ENCODE results near the gene SCGB1C2. TPM values are rescaled to one million over a fixed set of nuclear protein-coding genes. Genes with fewer than 3 reads are reported as not detected.

SCGB1C2 gene
- total RNA-seq, 1 experiment from 2014 or later = not detected

- CTCF ChIA-PET = no interaction called here
- ATAC-seq (no peak), DNase-seq (ENCODE audit: low spot score) (no peak)
- no peak overlapping the region for H3K27ac Mint-ChIP-seq
- no peaks in the 10 kb centered on the region for H3K9me3 Mint-ChIP-seq
- H3K4me3 Mint-ChIP-seq = no peak overlapping the region
- H3K4me1 Mint-ChIP-seq = no peaks in the 10 kb centered on the region
- POLR2A ChIA-PET = no interaction called here
- H3K27me3 Mint-ChIP-seq (ENCODE audit: low read depth) = no peaks in the 10 kb centered on the region
- H3K36me3 Mint-ChIP-seq = no peaks in the 10 kb centered on the region
- TF ChIP-seq EMX1 (CRISPR knock-in tag; IDR thresholded peaks at IDR 0.05) (no peak), RELA (CRISPR knock-in tag; IDR thresholded peaks at IDR 0.05; ENCODE audit: borderline replicate concordance) (no peak)
Measured at GRCh38 chr17:146546-146945, 9.2 kb downstream of the SCGB1C2 start.

DNA sequence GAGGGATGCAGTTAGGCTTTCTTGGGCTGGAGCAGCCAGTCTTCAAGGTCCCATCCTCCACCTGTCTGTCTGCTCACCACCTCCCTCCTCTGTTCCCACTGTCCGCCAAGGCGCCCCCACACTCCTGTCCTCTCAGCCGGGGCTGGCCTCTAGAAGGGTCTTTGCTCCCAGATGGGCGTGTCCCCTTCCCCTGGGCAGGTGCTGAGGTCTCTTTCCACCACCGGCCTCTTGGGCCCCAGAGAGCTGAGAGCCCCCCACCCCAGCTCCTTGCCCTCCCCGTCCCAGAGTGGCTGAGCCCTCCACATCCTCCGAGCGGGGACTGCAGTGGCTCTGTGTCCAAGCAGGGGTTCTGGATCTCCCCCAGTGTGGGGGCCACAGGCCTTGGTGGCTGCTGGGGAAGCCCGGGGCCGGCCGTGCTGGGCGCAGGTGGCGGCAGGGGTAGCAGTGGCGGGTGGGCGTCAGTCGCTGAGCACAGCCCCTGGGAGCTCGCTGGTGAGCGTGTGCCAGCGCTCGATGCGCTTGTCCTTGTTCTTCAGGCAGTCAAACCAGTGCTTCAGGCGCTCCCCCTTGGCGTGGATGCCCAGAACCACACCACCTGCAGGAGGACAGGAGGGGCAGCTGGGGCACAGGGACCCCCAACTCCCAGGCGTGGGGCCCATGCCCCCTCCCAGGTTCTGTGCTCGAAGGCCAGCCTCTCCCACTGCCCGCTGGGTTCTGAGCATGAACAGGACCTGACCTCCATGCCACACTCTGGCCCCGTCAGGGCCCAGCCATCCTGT is 9.8 kb downstream of the SCGB1C2 start:
- no peaks in the 10 kb centered on the region for H3K27me3 Mint-ChIP-seq (ENCODE audit: low read depth)
- ChIA-PET CTCF (no interaction called here), POLR2A (no interaction called here)
- ATAC-seq = no peak
- H3K36me3 Mint-ChIP-seq = no peaks in the 10 kb centered on the region
- H3K27ac Mint-ChIP-seq = no peak overlapping the region
- H3K4me3 Mint-ChIP-seq = no peak overlapping the region
- H3K9me3 Mint-ChIP-seq = no peaks in the 10 kb centered on the region
- DNase-seq (ENCODE audit: low spot score) = no peak
- TF ChIP-seq ZNF671 (CRISPR knock-in tag; IDR thresholded peaks at IDR 0.05) = no peak
- TF ChIP-seq, protein P1, sequence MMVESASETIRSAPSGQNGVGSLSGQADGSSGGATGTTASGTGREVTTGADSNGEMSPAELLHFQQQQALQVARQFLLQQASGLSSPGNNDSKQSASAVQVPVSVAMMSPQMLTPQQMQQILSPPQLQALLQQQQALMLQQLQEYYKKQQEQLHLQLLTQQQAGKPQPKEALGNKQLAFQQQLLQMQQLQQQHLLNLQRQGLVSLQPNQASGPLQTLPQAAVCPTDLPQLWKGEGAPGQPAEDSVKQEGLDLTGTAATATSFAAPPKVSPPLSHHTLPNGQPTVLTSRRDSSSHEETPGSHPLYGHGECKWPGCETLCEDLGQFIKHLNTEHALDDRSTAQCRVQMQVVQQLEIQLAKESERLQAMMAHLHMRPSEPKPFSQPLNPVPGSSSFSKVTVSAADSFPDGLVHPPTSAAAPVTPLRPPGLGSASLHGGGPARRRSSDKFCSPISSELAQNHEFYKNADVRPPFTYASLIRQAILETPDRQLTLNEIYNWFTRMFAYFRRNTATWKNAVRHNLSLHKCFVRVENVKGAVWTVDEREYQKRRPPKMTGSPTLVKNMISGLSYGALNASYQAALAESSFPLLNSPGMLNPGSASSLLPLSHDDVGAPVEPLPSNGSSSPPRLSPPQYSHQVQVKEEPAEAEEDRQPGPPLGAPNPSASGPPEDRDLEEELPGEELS (CRISPR knock-in tag; IDR thresholded peaks at IDR 0.05) = no peak
- no peak for TF ChIP-seq NR3C1 (CRISPR knock-in tag; conservative IDR thresholded peaks at IDR 0.05; ENCODE audit: low read depth)
- no peak for TF ChIP-seq ELF4 (CRISPR knock-in tag; IDR thresholded peaks at IDR 0.05; ENCODE audit: low read depth)
- TF ChIP-seq, protein P2, sequence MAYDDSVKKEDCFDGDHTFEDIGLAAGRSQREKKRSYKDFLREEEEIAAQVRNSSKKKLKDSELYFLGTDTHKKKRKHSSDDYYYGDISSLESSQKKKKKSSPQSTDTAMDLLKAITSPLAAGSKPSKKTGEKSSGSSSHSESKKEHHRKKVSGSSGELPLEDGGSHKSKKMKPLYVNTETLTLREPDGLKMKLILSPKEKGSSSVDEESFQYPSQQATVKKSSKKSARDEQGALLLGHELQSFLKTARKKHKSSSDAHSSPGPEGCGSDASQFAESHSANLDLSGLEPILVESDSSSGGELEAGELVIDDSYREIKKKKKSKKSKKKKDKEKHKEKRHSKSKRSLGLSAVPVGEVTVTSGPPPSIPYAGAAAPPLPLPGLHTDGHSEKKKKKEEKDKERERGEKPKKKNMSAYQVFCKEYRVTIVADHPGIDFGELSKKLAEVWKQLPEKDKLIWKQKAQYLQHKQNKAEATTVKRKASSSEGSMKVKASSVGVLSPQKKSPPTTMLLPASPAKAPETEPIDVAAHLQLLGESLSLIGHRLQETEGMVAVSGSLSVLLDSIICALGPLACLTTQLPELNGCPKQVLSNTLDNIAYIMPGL (CRISPR knock-in tag; IDR thresholded peaks at IDR 0.05) = no peak
- TF ChIP-seq, protein P3, sequence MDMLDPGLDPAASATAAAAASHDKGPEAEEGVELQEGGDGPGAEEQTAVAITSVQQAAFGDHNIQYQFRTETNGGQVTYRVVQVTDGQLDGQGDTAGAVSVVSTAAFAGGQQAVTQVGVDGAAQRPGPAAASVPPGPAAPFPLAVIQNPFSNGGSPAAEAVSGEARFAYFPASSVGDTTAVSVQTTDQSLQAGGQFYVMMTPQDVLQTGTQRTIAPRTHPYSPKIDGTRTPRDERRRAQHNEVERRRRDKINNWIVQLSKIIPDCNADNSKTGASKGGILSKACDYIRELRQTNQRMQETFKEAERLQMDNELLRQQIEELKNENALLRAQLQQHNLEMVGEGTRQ (CRISPR knock-in tag; IDR thresholded peaks at IDR 0.05) = no peak
- no peak for TF ChIP-seq CDX4 (CRISPR knock-in tag; IDR thresholded peaks at IDR 0.05; ENCODE audit: borderline replicate concordance)
- no peaks in the 10 kb centered on the region for H3K4me1 Mint-ChIP-seq

- TF ChIP-seq ZNF317 (CRISPR knock-in tag; IDR thresholded peaks at IDR 0.05; ENCODE audit: borderline replicate concordance, low read depth) (no peak), MXD4 (CRISPR knock-in tag; IDR thresholded peaks at IDR 0.05; ENCODE audit: borderline replicate concordance) (no peak), CREM (CRISPR knock-in tag; IDR thresholded peaks at IDR 0.05) (no peak), ATF3 (CRISPR knock-in tag; conservative IDR thresholded peaks at IDR 0.05) (no peak)
- Mint-ChIP-seq H3K4me3 (no peak overlapping the region), H3K27ac (no peak overlapping the region), H3K27me3 (ENCODE audit: low read depth) (no peaks in the 10 kb centered on the region), H3K9me3 (no peaks in the 10 kb centered on the region), H3K36me3 (no peaks in the 10 kb centered on the region), H3K4me1 (no peaks in the 10 kb centered on the region)
- ChIA-PET POLR2A (no interaction called here), CTCF (interaction anchor here (1.5 kb wide), 1 partner anchor 13 kb away, joined by 3 read pairs; no protein-coding TSS in a partner anchor)
- ATAC-seq (no peak), DNase-seq (ENCODE audit: low spot score) (no peak)
Measured at GRCh38 chr17:147796-148740, 10.7 kb downstream of the SCGB1C2 start.

All from WTC11 (cell line).